ENCODE measurements around the gene SV2C. TPM values are rescaled to one million over a fixed set of nuclear protein-coding genes. Genes with fewer than 3 reads are reported as not detected.
A peak's percentile ranks its signal among the peaks of the same experiment; 100 is the strongest.
"Not testable (repeated sequence)": the region's sequence is repeated elsewhere in the genome, so short reads cannot be mapped to it uniquely, and the experiment has no call there.

Gene SV2C
- polyA plus RNA-seq, 1 donor: 3.0 TPM

GRCh38 chr5:76292620-76293322 is 209.6 kb downstream of the SV2C start:
- Histone ChIP-seq H3K4me3 (ENCODE audit: low read length) (no peak overlapping the region), H3K4me1 (ENCODE audit: control insufficient read depth, insufficient read depth, low read length) (peaks cover 2% of the 10 kb centered on the region), H3K27ac (ENCODE audit: low read length) (no peak overlapping the region), H3K36me3 (ENCODE audit: control insufficient read depth, insufficient read depth, low read length) (no peaks in the 10 kb centered on the region), H3K27me3 (ENCODE audit: control insufficient read depth, insufficient read depth, low read length) (no peaks in the 10 kb centered on the region), H3K9me3 (ENCODE audit: control insufficient read depth, low read depth, low read length) (no peaks in the 10 kb centered on the region)
- WGBS (ENCODE audit: insufficient coverage, low lambda C conversion rate): 100% methylated on average over 1 of the region's 2 CpGs
- peak in 1 of 2 donors; percentile 24 for DNase-seq

GRCh38 chr5:76294573-76294972 is 211.4 kb downstream of the SV2C start:
- Histone ChIP-seq H3K27me3 (ENCODE audit: control insufficient read depth, insufficient read depth, low read length) (no peaks in the 10 kb centered on the region), H3K27ac (ENCODE audit: low read length) (no peak overlapping the region), H3K9me3 (ENCODE audit: control insufficient read depth, low read depth, low read length) (no peaks in the 10 kb centered on the region), H3K4me3 (ENCODE audit: low read length) (no peak overlapping the region), H3K36me3 (ENCODE audit: control insufficient read depth, insufficient read depth, low read length) (no peaks in the 10 kb centered on the region), H3K4me1 (ENCODE audit: control insufficient read depth, insufficient read depth, low read length) (peaks cover 2% of the 10 kb centered on the region)
- WGBS (ENCODE audit: insufficient coverage, low lambda C conversion rate): no CpG with 5 or more reads among the region's 4 CpGs
- no peak for DNase-seq

- no CpG with 5 or more reads among the region's 1 CpG for WGBS (ENCODE audit: insufficient coverage, low lambda C conversion rate)
- no peaks in the 10 kb centered on the region for H3K27me3 ChIP-seq (ENCODE audit: control insufficient read depth, insufficient read depth, low read length)
- H3K36me3 ChIP-seq (ENCODE audit: control insufficient read depth, insufficient read depth, low read length): no peaks in the 10 kb centered on the region
- no peak overlapping the region for H3K4me3 ChIP-seq (ENCODE audit: low read length)
- DNase-seq: peak in 1 of 2 donors; percentile 22
- peaks cover 6% of the 10 kb centered on the region for H3K4me1 ChIP-seq (ENCODE audit: control insufficient read depth, insufficient read depth, low read length)
- no peak overlapping the region for H3K27ac ChIP-seq (ENCODE audit: low read length)
- H3K9me3 ChIP-seq (ENCODE audit: control insufficient read depth, low read depth, low read length): no peaks in the 10 kb centered on the region
Measured at GRCh38 chr5:76298852-76299251, 215.7 kb downstream of the SV2C start.

- WGBS (ENCODE audit: insufficient coverage, low lambda C conversion rate): 100% methylated on average over 1 of the region's 2 CpGs
Measured at GRCh38 chr5:76299592-76299991, 216.4 kb downstream of the SV2C start.

GRCh38 chr5:76301932-76302331 is 218.7 kb downstream of the SV2C start:
- H3K9me3 ChIP-seq (ENCODE audit: control insufficient read depth, low read depth, low read length); H3K27ac ChIP-seq (ENCODE audit: low read length); DNase-seq; H3K27me3 ChIP-seq (ENCODE audit: control insufficient read depth, insufficient read depth, low read length); H3K4me3 ChIP-seq (ENCODE audit: low read length); H3K36me3 ChIP-seq (ENCODE audit: control insufficient read depth, insufficient read depth, low read length); H3K4me1 ChIP-seq (ENCODE audit: control insufficient read depth, insufficient read depth, low read length): not testable (repeated sequence)
- no CpG with 5 or more reads among the region's 1 CpG for WGBS (ENCODE audit: insufficient coverage, low lambda C conversion rate)

More at GRCh38 chr5:76299592-76299991, 216.4 kb downstream of the SV2C start:
- H3K4me1 ChIP-seq (ENCODE audit: control insufficient read depth, insufficient read depth, low read length): peaks cover 8% of the 10 kb centered on the region
- H3K27me3 ChIP-seq (ENCODE audit: control insufficient read depth, insufficient read depth, low read length): no peaks in the 10 kb centered on the region
- DNase-seq: no peak
- no peak overlapping the region for H3K4me3 ChIP-seq (ENCODE audit: low read length)
- no peaks in the 10 kb centered on the region for H3K9me3 ChIP-seq (ENCODE audit: control insufficient read depth, low read depth, low read length)
- no peak overlapping the region for H3K27ac ChIP-seq (ENCODE audit: low read length)
- no peaks in the 10 kb centered on the region for H3K36me3 ChIP-seq (ENCODE audit: control insufficient read depth, insufficient read depth, low read length)

- H3K36me3 ChIP-seq (ENCODE audit: control insufficient read depth, insufficient read depth, low read length); H3K27me3 ChIP-seq (ENCODE audit: control insufficient read depth, insufficient read depth, low read length); H3K27ac ChIP-seq (ENCODE audit: low read length); H3K9me3 ChIP-seq (ENCODE audit: control insufficient read depth, low read depth, low read length); H3K4me1 ChIP-seq (ENCODE audit: control insufficient read depth, insufficient read depth, low read length); DNase-seq; H3K4me3 ChIP-seq (ENCODE audit: low read length): not testable (repeated sequence)
Measured at GRCh38 chr5:76302661-76303060, 219.5 kb downstream of the SV2C start.

- H3K27ac ChIP-seq (ENCODE audit: low read length): peak overlapping the region; percentile 23
- H3K36me3 ChIP-seq (ENCODE audit: control insufficient read depth, insufficient read depth, low read length): no peaks in the 10 kb centered on the region
- DNase-seq: peak; percentile 53 to 58
- no CpG with 5 or more reads among the region's 7 CpGs for WGBS (ENCODE audit: insufficient coverage, low lambda C conversion rate)
- H3K4me3 ChIP-seq (ENCODE audit: low read length): no peak overlapping the region
- no peaks in the 10 kb centered on the region for H3K27me3 ChIP-seq (ENCODE audit: control insufficient read depth, insufficient read depth, low read length)
- H3K9me3 ChIP-seq (ENCODE audit: control insufficient read depth, low read depth, low read length): no peaks in the 10 kb centered on the region
- peaks cover 8% of the 10 kb centered on the region for H3K4me1 ChIP-seq (ENCODE audit: control insufficient read depth, insufficient read depth, low read length)
Measured at GRCh38 chr5:76303921-76304320, 220.7 kb downstream of the SV2C start.

- H3K36me3 ChIP-seq (ENCODE audit: control insufficient read depth, insufficient read depth, low read length): no peaks in the 10 kb centered on the region
- no peaks in the 10 kb centered on the region for H3K27me3 ChIP-seq (ENCODE audit: control insufficient read depth, insufficient read depth, low read length)
- H3K27ac ChIP-seq (ENCODE audit: low read length): no peak overlapping the region
- H3K4me3 ChIP-seq (ENCODE audit: low read length): no peak overlapping the region
- peaks cover 8% of the 10 kb centered on the region for H3K4me1 ChIP-seq (ENCODE audit: control insufficient read depth, insufficient read depth, low read length)
- peak in 1 of 2 donors; percentile 30 for DNase-seq
- WGBS (ENCODE audit: insufficient coverage, low lambda C conversion rate): 88% methylated on average over 2 of the region's 2 CpGs
- H3K9me3 ChIP-seq (ENCODE audit: control insufficient read depth, low read depth, low read length): no peaks in the 10 kb centered on the region
Measured at GRCh38 chr5:76305269-76305668, 222.1 kb downstream of the SV2C start.

- no CpG with 5 or more reads among the region's 1 CpG for WGBS (ENCODE audit: insufficient coverage, low lambda C conversion rate)
- H3K4me3 ChIP-seq (ENCODE audit: low read length): no peak overlapping the region
- H3K27ac ChIP-seq (ENCODE audit: low read length): no peak overlapping the region
Measured at GRCh38 chr5:76305775-76306174, 222.6 kb downstream of the SV2C start.

GRCh38 chr5:76310208-76310607 is 227.0 kb downstream of the SV2C start:
- H3K36me3 ChIP-seq (ENCODE audit: control insufficient read depth, insufficient read depth, low read length): no peaks in the 10 kb centered on the region
- H3K9me3 ChIP-seq (ENCODE audit: control insufficient read depth, low read depth, low read length): no peaks in the 10 kb centered on the region
- DNase-seq: no peak
- 100% methylated on average over 1 of the region's 1 CpG for WGBS (ENCODE audit: insufficient coverage, low lambda C conversion rate)
- no peaks in the 10 kb centered on the region for H3K27me3 ChIP-seq (ENCODE audit: control insufficient read depth, insufficient read depth, low read length)
- H3K27ac ChIP-seq (ENCODE audit: low read length): no peak overlapping the region
- H3K4me3 ChIP-seq (ENCODE audit: low read length): no peak overlapping the region
- no peaks in the 10 kb centered on the region for H3K4me1 ChIP-seq (ENCODE audit: control insufficient read depth, insufficient read depth, low read length)

More at GRCh38 chr5:76305775-76306174, 222.6 kb downstream of the SV2C start:
- Histone ChIP-seq H3K4me1 (ENCODE audit: control insufficient read depth, insufficient read depth, low read length) (peaks cover 8% of the 10 kb centered on the region), H3K9me3 (ENCODE audit: control insufficient read depth, low read depth, low read length) (no peaks in the 10 kb centered on the region), H3K27me3 (ENCODE audit: control insufficient read depth, insufficient read depth, low read length) (no peaks in the 10 kb centered on the region), H3K36me3 (ENCODE audit: control insufficient read depth, insufficient read depth, low read length) (no peaks in the 10 kb centered on the region)
- no peak for DNase-seq

- no peak overlapping the region for H3K27ac ChIP-seq (ENCODE audit: low read length)
- no peaks in the 10 kb centered on the region for H3K36me3 ChIP-seq (ENCODE audit: control insufficient read depth, insufficient read depth, low read length)
- no peak for DNase-seq
- H3K27me3 ChIP-seq (ENCODE audit: control insufficient read depth, insufficient read depth, low read length): no peaks in the 10 kb centered on the region
- H3K4me1 ChIP-seq (ENCODE audit: control insufficient read depth, insufficient read depth, low read length): no peaks in the 10 kb centered on the region
- WGBS (ENCODE audit: insufficient coverage, low lambda C conversion rate): 100% methylated on average over 1 of the region's 4 CpGs
- no peaks in the 10 kb centered on the region for H3K9me3 ChIP-seq (ENCODE audit: control insufficient read depth, low read depth, low read length)
- H3K4me3 ChIP-seq (ENCODE audit: low read length): no peak overlapping the region
Measured at GRCh38 chr5:76312783-76313182, 229.6 kb downstream of the SV2C start.
